B cell (primary cell): ENCODE measurements around the gene ASB18.

Experiments
- CTCF ChIP-seq: fragments of 200-600 bp; IDR thresholded peaks from one replicate; pipeline ENCODE4 v1.8.0; 2022; ENCODE audit warnings: antibody characterized with exemption, mild to moderate bottlenecking
- EZH2 ChIP-seq: IDR thresholded peaks from 2 replicates; pipeline ENCODE4 v1.6.1; 2012; ENCODE audit warnings: borderline replicate concordance, low read depth, mild to moderate bottlenecking, moderate library complexity, low read length; ENCODE audit not compliant: insufficient read depth, poor library complexity, severe bottlenecking

- TF ChIP-seq CTCF (no peak), EZH2 (no peak)
These were observed 39.7 kb upstream of the ASB18 start for GRCh38 chr2:236303935-236304334.
